ENCODE data around the gene SLC19A1.

Gene SLC19A1

GRCh38 chr21:45557616-45558043 lies 15.4 kb upstream of the SLC19A1 start:
- DNase-seq: no peak

- DNase-seq: no peak
These were observed 14.7 kb upstream of the SLC19A1 start for GRCh38 chr21:45556645-45557615.

- no peak for DNase-seq
These were observed 14.0 kb upstream of the SLC19A1 start for GRCh38 chr21:45556302-45556644.

DNA sequence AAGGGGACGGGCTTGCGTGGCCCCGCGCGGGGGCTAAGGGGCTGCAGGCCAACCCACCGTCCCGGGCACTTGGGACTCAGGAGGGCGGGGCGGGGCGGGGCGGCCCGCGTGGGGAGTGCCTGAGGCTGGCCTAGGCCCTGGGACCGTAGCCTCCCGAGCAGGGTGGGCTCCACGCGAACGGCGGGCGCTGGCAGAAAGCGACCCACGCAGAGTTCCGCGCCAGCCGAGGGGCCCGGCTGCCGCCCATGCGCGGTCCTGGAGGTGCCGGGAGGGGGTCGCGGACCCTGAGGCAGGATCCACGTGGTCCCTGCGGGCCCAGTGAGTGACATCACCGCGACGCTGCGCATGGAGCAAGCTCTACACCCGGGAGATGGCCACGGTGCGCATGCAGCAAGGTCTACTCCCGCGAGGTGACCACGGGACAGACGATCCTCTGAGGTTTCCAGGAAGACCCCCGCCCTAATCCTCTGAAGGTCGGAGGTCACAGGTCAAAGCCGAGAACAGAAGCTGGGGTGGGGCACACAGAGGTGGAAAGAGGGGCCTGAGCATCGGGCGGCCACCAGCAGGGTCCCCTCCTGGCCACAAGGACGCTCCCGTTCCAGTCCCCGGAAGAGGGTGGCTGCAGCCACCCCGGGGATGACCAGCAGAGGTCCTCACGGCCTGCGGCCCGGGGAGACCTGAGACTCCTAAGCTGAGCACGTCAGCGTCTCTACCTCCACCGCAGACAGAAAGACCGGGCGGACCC lies 13.5 kb upstream of the SLC19A1 start:
- peak; percentile 48 for DNase-seq

GRCh38 chr21:45555251-45555556 lies 13.0 kb upstream of the SLC19A1 start:
- DNase-seq: no peak

- DNase-seq: peak; percentile 88
These were observed 12.4 kb upstream of the SLC19A1 start for GRCh38 chr21:45554477-45555175.

DNA sequence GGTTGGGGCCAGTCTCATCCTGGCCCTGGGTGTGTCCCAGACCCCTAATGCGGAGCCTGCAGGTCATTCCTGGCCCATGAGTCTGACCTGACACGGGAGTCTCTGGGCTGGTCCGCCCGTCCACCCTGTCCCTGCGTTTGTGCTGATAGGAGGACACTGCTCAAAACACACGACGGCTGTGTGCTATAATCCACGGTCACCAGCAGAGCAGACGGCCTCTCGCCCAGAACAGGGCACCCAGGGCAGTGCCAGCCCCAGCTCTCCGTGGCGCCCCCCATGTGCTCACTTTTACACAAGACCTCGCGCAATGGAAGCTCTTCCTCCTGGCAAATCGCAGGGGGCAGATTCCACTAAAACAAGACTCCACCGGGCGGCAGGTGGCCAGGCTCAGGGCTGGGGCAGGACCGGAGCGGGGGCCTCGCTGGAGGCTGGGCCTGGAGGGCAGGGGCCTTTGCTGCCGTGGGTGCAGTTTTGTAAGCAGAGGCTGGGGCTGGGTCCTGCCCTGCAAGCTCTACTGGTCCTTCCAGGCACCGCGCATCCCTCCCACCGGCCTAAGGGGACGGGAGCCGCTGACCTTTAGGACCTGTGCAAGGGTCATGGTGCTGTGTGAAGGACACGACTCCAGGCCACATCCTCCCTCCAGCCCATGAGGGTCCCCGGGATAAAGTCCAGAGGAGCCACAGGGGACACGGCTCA lies 10.6 kb upstream of the SLC19A1 start:
- no peak for DNase-seq

DNA sequence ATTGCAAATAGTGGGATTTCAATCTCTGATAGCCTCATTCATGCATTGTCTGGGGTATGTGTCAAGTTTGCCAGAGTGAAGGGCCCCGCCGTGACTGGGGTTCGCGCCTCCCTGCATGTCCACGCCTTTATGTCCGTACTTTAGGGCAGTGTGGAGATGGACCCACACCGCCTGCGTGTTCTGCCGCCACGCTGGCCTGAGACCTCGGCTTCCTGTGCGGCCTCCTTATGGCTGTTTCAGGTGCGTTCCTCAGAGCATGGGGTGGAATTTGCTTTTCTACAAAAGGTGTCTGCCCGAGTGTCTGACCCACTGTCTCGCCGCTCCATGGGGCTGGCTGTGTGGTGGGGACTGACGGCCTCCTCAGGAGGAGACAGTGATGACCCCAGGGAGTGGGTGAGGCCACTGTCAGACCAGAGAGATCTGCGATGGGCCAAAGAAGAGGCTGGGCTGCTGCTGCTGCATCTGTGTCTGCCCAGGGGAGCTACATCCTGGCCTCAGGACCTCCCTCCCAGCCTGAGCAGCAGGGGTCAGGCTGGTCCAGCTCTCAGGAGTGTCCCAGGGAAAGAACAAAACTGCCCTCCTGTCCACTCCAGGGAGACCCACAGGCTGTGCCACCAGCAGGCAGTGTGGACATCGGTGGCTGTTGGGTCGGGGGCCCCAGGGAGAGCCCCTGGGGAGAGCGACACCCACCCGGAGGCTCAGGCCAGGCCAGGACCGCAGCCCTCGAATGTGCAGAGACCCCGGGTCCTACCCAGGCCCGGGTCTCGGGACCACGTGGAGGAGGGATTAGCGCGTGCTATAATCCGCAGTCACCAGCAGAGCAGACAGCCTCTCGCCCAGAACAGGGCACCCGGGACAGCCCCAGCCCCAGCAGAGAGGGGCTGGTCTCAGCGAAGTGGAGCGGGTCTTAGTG lies 9.8 kb upstream of the SLC19A1 start:
- no peak for DNase-seq

DNA sequence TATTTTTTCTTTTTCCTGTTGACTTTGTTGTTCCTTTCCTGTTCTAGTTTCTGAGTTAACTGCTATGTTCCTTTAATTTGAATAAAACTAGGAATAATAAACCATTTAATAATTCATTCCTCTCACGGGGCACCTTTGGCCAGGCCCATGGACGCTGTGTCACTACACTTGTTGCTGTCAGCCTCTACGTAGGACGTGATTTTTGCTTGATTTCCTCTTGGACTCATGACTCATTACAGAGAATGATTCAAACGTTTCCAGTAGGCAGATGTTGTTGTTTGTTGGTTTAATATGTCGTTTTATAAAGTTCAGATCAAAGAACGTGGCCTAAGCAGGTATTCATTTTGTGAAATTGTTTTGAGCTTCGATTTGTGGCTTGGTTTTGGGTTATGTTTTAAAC lies 9.1 kb upstream of the SLC19A1 start:
- no peak for DNase-seq

DNA sequence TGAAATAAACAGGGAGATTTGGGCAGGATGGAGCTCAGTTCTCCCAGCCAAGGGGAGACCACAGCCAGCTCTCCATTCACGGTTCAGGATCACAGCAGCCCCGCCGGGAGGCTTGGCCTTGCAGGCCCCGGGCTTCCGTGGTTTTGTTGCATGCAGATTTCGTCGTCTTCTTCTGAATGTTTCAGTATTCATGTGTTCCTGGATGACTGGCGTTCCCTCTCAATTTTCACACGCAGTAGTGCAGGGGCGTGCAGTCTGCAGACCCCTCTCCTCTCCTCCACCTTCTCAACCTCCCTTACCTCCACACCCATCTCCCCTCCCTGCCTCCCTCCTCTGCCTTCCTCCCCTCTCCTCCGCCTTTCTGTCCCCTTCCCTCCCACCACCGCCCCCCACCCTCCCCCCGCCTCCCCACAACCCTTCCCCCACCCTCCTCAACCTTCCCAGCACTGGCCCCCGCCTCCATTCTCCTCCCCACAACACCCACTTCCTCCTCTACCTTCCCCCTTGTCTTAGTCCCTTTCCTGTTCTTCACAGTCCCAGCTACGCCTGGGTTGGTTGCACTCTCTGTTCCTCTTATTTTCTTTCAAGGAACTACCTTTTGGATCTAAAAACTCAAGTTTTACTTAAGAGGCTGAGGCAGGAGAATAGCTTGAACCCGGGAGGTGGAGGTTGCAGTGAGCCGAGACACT lies 8.4 kb upstream of the SLC19A1 start:
- DNase-seq: peak; percentile 46

DNA sequence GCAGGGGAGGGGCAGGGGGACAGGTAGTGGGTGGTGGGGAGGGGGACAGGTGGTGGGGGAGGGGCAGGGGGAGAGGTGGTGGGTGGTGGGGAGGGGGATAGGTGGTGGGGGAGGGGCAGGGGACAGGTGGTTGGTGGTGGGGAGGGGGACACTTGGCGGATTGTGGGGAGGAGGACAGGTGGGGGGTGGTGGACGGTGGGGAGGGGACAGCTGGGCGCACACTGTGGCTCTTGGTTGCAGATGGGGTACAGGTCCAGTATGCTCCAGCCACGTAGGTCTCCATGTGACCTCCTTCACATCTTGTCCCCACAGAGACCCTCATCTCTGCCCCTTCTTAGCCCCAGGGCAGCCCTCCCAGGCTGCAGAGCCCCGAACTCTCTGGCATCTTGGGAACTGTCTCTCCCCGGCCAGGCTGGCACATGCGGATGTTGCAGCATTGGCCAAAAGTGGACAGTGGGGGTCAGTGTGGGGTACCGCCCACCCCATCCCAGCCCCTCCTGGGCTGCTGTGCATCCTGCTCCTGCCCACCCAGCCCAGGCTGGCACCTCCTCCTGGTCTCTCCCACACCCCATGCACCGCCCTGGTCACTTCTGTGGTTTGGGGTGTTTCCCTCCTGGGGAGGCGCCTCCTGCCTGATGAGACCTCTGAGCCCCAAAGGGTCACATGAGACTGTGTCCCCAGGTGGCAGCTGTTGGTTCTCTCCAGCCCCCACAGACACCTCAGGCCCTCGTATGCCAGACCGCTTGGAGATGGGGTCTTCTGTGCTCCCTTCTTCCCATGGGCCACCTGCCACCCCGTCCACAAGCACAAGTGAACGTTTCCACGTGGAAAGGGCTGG lies 7.6 kb upstream of the SLC19A1 start:
- DNase-seq: no peak

DNA sequence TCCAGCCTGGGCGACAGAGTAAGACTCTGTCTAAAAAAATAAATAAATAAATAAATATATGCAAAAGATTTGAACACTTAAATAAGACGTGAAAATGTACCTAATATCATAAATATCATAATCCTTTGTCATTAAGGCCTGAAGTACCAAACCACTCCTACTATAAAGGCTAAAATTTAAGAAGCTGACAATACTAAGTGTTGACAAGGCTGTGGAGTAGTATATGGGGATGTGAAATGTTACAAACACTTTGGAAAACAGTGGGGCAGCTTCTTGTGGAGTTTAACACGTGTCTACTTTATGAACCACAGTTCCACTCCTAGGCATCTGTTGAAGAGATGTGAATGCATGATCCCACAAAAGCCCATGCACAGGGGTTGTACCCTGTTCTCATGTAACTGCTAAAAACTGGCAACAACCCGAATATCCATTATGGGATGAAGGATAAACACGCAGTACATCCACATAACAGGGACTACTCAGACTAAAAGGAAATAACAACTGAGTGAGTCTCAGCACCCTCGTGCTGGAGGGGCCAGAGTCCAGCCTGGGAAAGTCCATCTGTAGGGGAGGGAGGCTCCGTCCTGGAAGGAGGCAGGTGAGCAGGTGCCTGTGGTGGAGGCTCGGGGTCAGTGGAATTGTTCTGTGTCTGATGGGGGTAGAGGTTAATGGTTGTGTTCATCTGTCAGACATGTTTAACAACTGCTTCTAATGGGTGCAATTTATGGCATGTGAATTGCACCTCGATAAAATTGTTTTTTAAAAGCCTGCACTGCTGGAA lies 6.7 kb upstream of the SLC19A1 start:
- DNase-seq: no peak

GRCh38 chr21:45547545-45547900 lies 5.3 kb upstream of the SLC19A1 start:
- no peak for DNase-seq

DNA sequence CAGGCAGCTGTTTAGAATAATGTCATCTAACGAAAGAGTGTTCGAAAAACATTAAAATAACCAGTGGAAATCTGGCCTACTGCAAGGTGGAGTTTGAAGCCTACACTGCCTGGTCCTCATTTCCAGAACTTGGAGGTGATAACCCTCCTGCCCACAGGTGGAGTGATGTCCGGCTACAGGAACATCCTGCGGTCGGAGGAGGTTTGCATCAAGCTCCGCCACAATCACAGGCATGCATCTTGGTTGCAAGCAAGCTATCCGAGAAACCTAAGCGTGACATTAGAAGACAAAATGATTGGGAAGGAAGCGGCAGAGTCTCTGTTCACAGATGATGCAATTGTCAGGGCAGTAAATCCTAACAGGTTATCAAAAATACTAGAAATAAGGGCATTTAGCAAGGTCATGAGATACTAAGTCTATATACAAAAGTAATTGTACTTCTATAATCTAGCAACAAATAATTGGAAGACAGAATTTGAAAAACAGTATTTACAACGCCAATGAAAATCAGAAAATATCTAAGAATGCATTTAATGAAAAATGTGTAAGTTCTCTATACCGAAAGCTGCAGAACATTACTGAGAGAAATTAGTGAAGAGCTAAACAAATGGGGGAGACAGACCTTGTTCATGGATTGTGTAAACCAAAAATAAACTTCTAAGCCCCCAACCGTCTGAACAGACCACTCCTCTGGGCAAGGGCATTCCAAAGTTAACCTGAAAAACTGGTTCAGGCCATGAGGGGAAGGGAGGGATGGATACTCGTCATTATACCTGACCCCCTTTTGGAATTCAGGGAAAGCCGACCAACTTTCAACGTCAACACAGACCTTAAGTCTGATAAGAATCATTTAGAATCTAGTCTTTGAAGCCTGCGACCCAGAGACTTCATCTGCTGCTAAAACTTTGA lies 4.7 kb upstream of the SLC19A1 start:
- no peak for DNase-seq

DNA sequence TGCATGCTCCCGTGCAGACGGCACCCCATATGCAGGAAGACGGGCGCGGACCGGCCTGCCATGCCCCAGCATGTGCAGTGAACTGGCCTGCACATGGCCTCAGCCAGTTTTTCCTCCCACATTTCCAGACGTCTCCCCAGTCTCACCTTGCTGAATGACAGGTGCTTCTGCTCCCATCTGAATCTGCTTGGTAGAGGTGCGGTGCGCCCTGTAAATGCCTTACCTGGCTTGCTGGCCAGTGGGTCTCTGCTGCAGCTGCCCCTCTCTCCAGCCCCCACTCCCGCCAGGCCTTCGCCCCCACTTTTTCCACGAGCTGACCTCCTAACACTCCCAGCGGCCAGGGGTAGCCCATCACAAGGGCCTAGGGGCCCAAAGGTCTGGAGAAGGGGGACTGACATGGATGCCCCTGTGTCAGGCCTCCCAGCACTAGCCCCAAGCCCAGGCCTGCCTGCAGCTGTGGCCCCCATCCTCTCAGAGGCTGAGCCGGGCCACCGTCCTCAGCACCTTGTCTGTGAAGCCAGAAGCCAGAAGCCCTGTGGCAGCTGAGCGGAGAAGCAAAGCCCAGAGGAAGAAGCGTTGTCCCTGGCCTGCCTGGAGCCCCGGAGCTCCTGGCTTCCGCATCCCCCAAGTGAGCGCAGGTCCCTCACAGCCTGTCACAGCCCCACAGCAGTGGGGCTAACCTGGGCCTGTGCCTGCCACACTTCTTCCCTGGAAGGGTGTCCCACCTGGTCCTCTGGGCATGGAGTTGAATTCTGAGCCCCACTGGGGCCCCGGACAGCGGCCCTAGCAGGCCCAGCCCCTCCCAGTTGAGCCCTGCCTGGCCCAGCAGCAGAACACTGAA lies 3.7 kb upstream of the SLC19A1 start:
- DNase-seq: no peak

DNA sequence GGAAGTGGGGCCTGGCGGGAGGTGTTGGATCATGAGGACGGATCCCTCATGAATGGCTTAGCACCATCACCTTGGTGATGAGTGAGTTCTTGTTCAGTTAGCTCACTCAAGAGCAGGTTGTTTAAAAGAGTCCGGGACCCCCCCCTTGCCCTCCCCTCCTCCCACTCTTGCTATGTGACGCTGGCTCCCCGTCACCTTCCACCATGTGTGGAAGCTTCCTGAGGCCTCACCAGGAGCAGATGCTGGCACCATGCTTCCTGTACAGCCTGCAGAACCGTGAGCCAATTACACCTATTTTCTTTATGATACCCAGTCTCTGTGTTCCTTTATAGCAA lies 3.0 kb upstream of the SLC19A1 start:
- DNase-seq: no peak

DNA sequence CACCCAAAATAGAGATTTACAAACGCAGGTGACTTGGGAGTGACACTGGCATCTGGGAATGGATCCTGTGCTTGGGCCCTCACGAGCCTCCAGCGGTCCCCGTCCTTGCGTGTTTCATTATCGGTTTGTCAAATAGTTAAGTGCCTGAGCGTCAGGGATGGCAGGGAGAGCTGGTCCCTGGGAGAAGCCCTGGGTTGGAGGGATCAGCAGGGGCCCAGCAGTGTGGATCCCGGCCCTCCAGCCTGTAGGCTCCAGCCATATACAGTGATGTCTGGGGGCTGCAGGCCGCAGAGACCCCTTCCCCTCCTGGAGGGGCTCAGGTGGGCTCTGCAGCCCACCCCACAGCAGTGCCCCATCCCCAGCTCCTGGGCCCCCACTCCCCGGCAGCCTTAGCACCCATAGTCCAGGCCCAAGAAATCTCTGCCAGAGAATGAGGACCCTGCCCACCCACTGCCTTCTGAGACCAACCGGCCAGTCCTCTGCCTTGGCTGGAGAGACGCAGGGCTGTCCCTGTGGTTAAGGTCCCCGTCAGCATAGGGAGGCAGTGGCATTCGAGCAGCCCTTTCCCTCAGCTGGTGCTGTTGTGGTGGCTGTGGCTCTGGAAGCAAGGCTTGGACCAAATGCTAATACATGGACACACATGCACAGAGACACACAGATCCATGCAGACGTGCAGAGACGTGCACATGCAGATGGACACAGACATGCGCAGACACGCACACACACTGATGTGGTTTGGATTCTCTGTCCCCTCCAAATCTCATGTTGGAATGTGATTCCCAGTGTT lies 2.4 kb upstream of the SLC19A1 start:
- no peak for DNase-seq

Measured in activated naive CD4-positive, alpha-beta T cell treated with anti-CD3 and anti-CD28 coated beads, Interleukin-2, amount 50 U/mL, for 16 hours (primary cell).